LNCAP (cell line): ENCODE data around the gene IRF7.

ENCODE experiments used
- CTCF ChIP-seq: fragments of 450-650 bp; IDR thresholded peaks from 2 replicates; pipeline ENCODE4 v1.5.1; 2017; ENCODE audit warnings: mild to moderate bottlenecking

The IRF7 gene

DNA sequence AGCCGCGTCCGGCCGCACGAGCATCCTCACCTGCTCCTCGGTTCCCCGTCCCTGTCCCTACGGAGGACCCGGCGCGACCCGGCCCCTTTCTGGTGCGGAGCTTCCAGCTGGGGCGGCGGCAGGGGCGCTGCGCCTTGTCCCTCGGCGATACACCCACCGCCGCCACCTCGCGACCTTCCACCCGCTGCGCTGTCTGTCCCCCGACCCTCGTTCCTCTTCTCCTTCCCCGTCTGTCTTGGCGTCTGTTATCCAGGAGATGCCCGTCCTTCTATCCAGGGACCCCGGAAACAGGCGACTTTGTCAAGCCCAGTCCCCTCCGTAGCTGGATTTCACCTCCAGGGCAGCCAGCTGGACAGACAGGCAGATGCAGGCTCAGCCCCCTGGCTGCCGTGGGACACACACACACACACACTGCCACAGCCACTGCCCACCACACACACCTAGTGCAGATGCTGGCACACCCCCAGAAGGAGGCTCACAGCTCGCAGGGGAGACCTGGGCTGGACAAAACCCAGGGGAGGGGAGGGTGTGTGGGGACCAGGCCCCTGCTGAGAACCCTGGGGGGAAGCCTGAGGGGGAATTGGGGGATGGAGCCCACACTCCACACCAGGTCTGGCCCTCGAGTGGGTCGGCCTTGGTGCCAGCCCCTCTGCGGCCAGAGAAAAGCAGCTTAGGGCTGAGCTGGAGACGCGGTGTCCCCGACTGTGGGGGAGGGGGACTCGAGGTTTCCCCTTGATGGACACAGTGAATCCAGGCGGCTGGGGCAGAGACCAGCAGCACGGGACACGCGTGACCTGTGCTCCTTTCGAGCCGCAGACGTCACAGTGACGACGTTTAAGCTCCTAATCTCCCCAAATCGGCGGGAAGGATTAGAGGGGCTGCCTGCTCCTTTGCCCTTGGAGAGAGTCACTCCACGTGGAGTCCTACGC lies 22.1 kb upstream of the IRF7 start:
- no peak for TF ChIP-seq CTCF

- no peak for TF ChIP-seq CTCF
Measured at GRCh38 chr11:637333-637592, 21.5 kb upstream of the IRF7 start.

- no peak for TF ChIP-seq CTCF
Measured at GRCh38 chr11:636511-637332, 21.0 kb upstream of the IRF7 start, which contains the start of gene DRD4. DRD4 (plus strand) TSS chr11:637269; CDS start chr11:637305, 36 bp downstream.

DNA sequence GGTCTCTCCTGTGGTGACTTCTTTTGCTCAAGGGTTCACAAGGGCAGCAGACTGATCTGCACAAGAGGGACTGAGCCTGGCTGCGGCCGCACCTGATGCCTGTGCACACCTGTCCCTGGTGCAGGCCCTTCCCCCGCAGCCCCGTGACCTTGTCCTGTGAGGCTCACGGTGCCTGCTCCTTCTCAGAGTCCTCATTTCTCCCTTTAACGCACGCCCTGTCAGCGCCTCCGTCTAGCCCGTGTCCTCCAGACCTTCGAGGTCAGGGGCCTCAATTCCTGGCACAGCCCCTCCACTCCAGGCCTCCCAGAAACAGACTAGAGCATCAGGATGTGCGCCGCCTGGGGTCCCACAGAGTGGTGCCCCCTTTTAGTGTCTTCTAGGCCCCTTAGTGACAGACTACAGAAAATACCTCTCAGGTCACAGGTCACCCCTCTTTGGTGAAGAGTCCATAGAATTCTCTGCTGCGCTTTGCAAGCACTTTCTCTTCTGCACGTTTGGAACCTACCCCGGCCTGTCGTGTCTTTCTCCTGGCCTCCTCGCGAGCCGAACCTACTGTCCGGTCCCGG lies 20.3 kb upstream of the IRF7 start:
- no peak for TF ChIP-seq CTCF

DNA sequence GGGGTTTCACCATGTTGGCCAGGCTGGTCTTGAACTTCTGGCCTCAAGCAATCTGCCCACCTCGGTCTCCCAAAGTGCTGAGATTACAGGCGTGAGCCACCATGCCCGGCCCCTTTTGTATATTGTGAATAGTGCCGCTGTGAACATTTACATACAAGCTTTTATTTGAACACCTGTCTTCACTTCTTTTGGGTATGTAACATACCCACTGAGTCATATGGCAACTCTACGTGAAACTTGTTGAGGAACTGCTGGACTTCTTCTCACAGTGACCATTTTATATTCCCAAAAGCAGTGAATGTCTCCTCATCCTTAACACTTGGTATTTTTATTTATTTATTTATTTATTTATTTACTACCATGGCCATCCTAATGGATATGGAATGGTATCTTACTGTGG lies 15.1 kb upstream of the IRF7 start:
- no peak for TF ChIP-seq CTCF

DNA sequence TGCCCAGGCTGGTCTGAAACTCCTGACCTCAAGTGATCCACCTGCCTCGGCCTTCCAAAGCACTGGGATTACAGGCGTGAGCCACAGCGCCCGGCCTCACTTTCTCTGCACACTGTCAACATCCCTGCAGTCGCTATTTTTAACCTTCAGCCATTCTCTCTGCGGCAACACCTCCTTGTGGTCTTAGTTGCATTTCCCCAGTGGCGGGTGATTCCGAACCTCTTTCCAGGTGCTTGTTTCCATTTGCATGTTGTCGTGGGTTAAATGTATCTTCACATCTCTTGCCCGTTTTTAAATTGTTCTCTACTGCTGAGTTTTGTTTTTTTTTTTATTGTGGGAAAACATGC lies 13.5 kb upstream of the IRF7 start:
- no peak for TF ChIP-seq CTCF

GRCh38 chr11:628056-628455 lies 12.3 kb upstream of the IRF7 start:
- TF ChIP-seq CTCF, result no peak
